Stomach (tissue), 9 donors: ENCODE results near the gene USP36. TPM values are rescaled to one million over a fixed set of nuclear protein-coding genes. Genes with fewer than 3 reads are reported as not detected.
"Not testable (repeated sequence)": the region's sequence is repeated elsewhere in the genome, so short reads cannot be mapped to it uniquely, and the experiment has no call there.

Experiments used
- DNase-seq, 2 donors: peaks; one replicate each; pipeline versions ENCODE4 v3.0.0 to v3.0.0-alpha.2; 2013 to 2019
- H3K27ac ChIP-seq, 5 donors: fragments of 200-600 bp in 4 of 5; sonication (generic) in 4 of 5; one replicate each; pipeline ENCODE4 v1.5.1; 2013 to 2019; ENCODE audit warnings: mild to moderate bottlenecking in 1 of 5, moderate library complexity in 1 of 5
- H3K27me3 ChIP-seq, 3 donors: fragments of 200-600 bp; sonication (generic); one replicate each; pipeline ENCODE4 v1.5.1; 2017 to 2019; ENCODE audit warnings: mixed run types in 1 of 3
- H3K36me3 ChIP-seq, 4 donors: fragments of 200-600 bp; sonication (generic); 1 replicate in 3 of 4; 2 replicates in 1 of 4; pipeline ENCODE4 v1.5.1; 2016 to 2019
- H3K4me1 ChIP-seq, 4 donors: fragments of 200-600 bp; sonication (generic); one replicate each; pipeline ENCODE4 v1.5.1; 2016 to 2019
- H3K4me3 ChIP-seq, 4 donors: fragments of 200-600 bp; sonication (generic) in 3 of 4; one replicate each; pipeline ENCODE4 v1.5.1; 2016 to 2019; ENCODE audit warnings: mild to moderate bottlenecking in 1 of 4
- H3K9me3 ChIP-seq, 4 donors: fragments of 200-600 bp; sonication (generic); one replicate each; pipeline ENCODE4 v1.5.1; 2016 to 2019
- EP300 ChIP-seq: sonication (generic); formaldehyde crosslinking; IDR thresholded peaks from one replicate; pipeline ENCODE4 v1.6.1; 2017; ENCODE audit warnings: antibody characterized with exemption
- POLR2A ChIP-seq, 4 donors: fragments of 450-650 bp; IDR thresholded peaks; one replicate each; pipeline ENCODE4 v1.6.1; 2016; ENCODE audit warnings: antibody characterized with exemption in 4 of 4, control low read depth in 2 of 4, mild to moderate bottlenecking in 1 of 4, moderate library complexity in 1 of 4
- POLR2AphosphoS5 ChIP-seq, 3 donors: sonication (generic); formaldehyde crosslinking; IDR thresholded peaks; one replicate each; pipeline ENCODE4 v1.6.1; 2016; ENCODE audit warnings: antibody characterized with exemption in 3 of 3
- WGBS, 5 donors: extraction: QIAGEN DNeasy Blood & Tissue Kit in 3 of 5; methylation state at CpG; one replicate each; pipeline versions ENCODE4 v1.1.5 to v1.1.7; 2013 to 2018; 5-methylcytosine and 5-hydroxymethylcytosine counted together
- intact Hi-C: fragments of 100-400 bp; cut with DNase I; formaldehyde crosslinking; loops from one replicate; pipeline ENCODE4 v1.15.1; 2023; ENCODE audit warnings: low total_unique reads
- polyA plus RNA-seq, 3 donors: library from polyadenylated mRNA; stranded (reverse); fragments of 200-250 nt; gene quantifications; one replicate each; pipeline ENCODE4 v1.2.3, GENCODE V29; 2013
- total RNA-seq, 5 donors: library from RNA; depleted of rRNA; stranded (reverse); fragments of >200 nt; gene quantifications; one replicate each; pipeline versions ENCODE4 v1.1.0 to v1.2.3, GENCODE V29; 2014 to 2016
- TF ChIP-seq, protein P1 (sequence below), 7 experiments: fragments of 450-650 bp in 4 of 7; fragments of 200-600 bp in 3 of 7; sonication (generic) in 3 of 7; IDR thresholded peaks; one replicate each; pipeline ENCODE4 v1.5.1; 2016 to 2019; ENCODE audit warnings: antibody characterized with exemption in 7 of 7, control low read depth in 2 of 7, mild to moderate bottlenecking in 1 of 7
- donor health status: healthy with polysubstance abuse.
- donor health status: Bipolar disorder and iron deficiency.
- donor health status: healthy.

The USP36 gene
- total and polyA plus RNA-seq, 8 donors, result 14.2 to 106 (median 34.8) TPM

DNA sequence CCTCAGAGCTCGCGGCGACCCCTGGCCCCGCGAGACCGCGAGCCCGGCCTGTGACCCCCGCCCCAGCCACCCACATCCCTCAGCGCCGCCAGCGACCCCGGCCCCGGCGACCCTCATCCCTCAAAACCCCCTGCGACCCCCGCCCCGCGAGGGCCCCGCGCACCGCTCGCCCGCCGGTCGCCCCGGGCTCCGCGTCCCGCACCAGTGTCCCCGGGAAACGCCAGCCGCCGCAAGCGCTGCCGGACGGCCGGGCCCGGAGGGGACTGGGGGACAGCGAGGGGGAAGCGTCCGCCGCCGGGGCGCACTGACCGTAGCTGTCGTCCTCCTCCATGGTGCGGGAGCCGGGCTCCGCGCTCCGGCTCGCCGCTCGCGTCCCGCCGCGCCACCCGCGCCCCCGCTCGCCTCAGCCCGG lies 58.7 kb downstream of the USP36 start, which contains the start of gene CYTH1:
CYTH1 (minus strand) TSS at position 381 of the 412 bp plus-strand sequence; CDS start at position 331, 50 bp downstream.
- WGBS, 5 donors, result 0 to 1% (median 0%) methylated on average over 15 to 63 of the region's 64 CpGs
- Histone ChIP-seq H3K4me3 (peak within 1 kb of the TSS; percentile 88 to 100 (median 97)), H3K27ac (peak within 1 kb of the TSS; percentile 94 to 97 (median 95)), H3K4me1 (peaks cover 42 to 63% (median 51%) of the 10 kb centered on the region in 4 donors), H3K9me3 (no peaks in the 10 kb centered on the region), H3K27me3 (no peaks in the 10 kb centered on the region), H3K36me3 (no peaks in the 10 kb centered on the region)
- DNase-seq, result no peak
- intact Hi-C loops, result no loop called here
- TF ChIP-seq EP300, result no peak
- TF ChIP-seq, protein P1, sequence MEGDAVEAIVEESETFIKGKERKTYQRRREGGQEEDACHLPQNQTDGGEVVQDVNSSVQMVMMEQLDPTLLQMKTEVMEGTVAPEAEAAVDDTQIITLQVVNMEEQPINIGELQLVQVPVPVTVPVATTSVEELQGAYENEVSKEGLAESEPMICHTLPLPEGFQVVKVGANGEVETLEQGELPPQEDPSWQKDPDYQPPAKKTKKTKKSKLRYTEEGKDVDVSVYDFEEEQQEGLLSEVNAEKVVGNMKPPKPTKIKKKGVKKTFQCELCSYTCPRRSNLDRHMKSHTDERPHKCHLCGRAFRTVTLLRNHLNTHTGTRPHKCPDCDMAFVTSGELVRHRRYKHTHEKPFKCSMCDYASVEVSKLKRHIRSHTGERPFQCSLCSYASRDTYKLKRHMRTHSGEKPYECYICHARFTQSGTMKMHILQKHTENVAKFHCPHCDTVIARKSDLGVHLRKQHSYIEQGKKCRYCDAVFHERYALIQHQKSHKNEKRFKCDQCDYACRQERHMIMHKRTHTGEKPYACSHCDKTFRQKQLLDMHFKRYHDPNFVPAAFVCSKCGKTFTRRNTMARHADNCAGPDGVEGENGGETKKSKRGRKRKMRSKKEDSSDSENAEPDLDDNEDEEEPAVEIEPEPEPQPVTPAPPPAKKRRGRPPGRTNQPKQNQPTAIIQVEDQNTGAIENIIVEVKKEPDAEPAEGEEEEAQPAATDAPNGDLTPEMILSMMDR (IDR thresholded peaks at IDR 0.05), result no peak
- no peak for TF ChIP-seq POLR2A (IDR thresholded peaks at IDR 0.05)
- peak in 1 of 3 donors; percentile 35 for TF ChIP-seq POLR2AphosphoS5 (IDR thresholded peaks at IDR 0.05)

DNA sequence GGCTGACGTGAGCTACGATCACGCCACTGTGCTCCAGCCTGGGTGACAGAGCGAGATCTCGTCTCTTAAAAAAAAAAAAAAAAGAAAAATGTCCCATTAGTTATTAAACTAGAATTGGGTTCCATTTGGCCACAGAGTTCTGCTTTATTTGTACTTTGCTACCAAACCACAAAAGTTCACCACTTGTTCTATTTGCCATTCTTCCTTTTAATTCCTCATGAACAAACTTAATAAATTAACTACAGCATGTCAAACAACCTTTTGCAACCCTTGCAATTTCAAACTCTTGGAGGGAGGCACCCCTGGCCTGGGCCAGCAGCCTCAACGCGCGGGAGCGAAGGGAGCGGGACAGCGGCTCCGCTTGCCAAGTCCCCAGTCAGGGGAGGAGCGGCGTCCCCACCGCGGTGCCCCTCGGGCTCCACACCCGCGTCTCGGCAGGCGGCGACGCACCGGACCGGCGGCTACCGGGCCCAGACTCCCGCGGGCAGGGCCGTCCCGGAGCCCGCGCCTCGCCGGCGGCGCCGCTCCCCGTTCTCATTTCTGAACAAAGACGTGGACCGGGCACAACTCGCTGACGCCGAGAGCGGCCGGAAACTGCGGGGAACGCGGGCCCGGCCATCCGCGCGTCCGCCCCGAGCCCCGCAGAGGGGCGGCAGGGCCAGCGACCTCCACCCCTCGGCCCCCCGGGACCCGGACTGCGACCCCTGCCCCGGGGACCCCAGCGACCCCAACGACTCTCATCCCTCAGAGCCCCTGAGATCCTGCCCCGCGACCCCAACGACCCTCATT lies 59.3 kb downstream of the USP36 start:
- 1 to 4% (median 3%) methylated on average over 28 to 68 of the region's 68 CpGs for WGBS, 5 donors
- Histone ChIP-seq H3K27ac (peak overlapping the region; percentile 91 to 97 (median 94)), H3K36me3 (no peaks in the 10 kb centered on the region), H3K27me3 (no peaks in the 10 kb centered on the region), H3K4me3 (peak overlapping the region; percentile 88 to 100 (median 97)), H3K4me1 (peaks cover 42 to 66% (median 54%) of the 10 kb centered on the region in 4 donors), H3K9me3 (no peaks in the 10 kb centered on the region)
- TF ChIP-seq, protein P1 (IDR thresholded peaks at IDR 0.05), result no peak
- TF ChIP-seq POLR2AphosphoS5 (IDR thresholded peaks at IDR 0.05) (peak in 1 of 3 donors; percentile 16), POLR2A (IDR thresholded peaks at IDR 0.05) (no peak), EP300 (no peak)
- peak; percentile 45 to 79 for DNase-seq
- intact Hi-C loops, result no loop called here

DNA sequence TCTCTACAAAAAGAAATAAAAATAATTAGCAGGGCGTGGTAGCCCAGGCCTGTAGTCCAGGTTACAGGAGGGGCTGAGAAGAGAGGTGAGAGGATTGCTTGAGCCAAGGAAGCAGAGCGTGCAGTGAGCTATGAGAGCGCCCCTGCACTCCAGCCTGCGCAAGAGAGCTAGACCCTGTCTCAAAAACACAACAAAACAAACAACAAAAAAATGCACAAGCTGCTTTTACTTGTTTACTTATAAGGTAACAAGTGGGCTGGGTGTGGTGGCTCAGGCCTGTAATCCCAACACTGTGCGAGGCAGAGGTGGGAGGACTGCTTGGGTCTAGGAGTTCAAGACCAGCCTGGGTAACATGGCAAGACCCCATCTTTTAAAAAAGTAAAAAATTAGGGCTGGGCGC lies 60.3 kb downstream of the USP36 start:
- intact Hi-C loops, result no loop called here
- WGBS, 5 donors, result 71 to 88% (median 71%) methylated on average over 6 of the region's 6 CpGs
- DNase-seq, result no peak
- H3K27ac ChIP-seq, result peak overlapping the region; percentile 69 to 97 (median 94)
- H3K36me3 ChIP-seq, result no peaks in the 10 kb centered on the region
- H3K9me3 ChIP-seq, result no peaks in the 10 kb centered on the region
- no peaks in the 10 kb centered on the region for H3K27me3 ChIP-seq
- no peak for TF ChIP-seq POLR2A (IDR thresholded peaks at IDR 0.05)
- TF ChIP-seq EP300, result no peak
- TF ChIP-seq, protein P1 (IDR thresholded peaks at IDR 0.05), result no peak
- TF ChIP-seq POLR2AphosphoS5 (IDR thresholded peaks at IDR 0.05), result no peak
- peak overlapping the region; percentile 88 to 100 (median 97) for H3K4me3 ChIP-seq
- H3K4me1 ChIP-seq, result peaks cover 40 to 69% (median 55%) of the 10 kb centered on the region in 4 donors

DNA sequence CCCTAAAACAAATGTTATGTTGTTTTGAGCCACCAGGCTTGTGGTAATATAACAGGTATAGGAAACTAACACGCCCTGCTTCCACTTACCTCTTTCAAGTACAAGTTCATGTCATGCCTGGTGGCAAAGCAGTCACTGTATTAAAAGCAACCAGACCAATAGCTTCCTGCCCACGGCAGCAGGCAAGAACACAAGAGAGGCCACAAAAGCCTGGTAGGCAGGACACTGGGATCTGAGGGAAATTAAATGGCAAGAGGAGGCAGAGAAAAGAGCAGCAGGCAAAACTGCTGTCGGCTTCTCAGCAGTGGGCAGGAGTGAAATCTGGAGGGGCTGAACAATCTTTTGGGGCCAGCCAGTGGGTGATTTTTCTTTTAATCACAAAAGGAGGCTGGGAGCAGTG lies 60.8 kb downstream of the USP36 start:
- no peaks in the 10 kb centered on the region for H3K27me3 ChIP-seq
- H3K4me3 ChIP-seq, result peak overlapping the region in 3 of 4 donors; percentile 88 to 100 (median 95)
- no peaks in the 10 kb centered on the region for H3K9me3 ChIP-seq
- 21 to 34% (median 28%) methylated on average over 3 of the region's 3 CpGs for WGBS, 5 donors
- TF ChIP-seq POLR2AphosphoS5 (IDR thresholded peaks at IDR 0.05) (peak in 2 of 3 donors; percentile 54 to 71), POLR2A (IDR thresholded peaks at IDR 0.05) (peak in 1 of 4 donors; percentile 16), EP300 (no peak)
- TF ChIP-seq, protein P1 (IDR thresholded peaks at IDR 0.05), result peak in 1 of 7 experiments; percentile 8
- H3K4me1 ChIP-seq, result peaks cover 36 to 69% (median 52%) of the 10 kb centered on the region in 4 donors
- H3K36me3 ChIP-seq, result no peaks in the 10 kb centered on the region
- peak overlapping the region; percentile 69 to 97 (median 94) for H3K27ac ChIP-seq
- peak in 1 of 2 donors; percentile 68 for DNase-seq
- intact Hi-C loops, result no loop called here

DNA sequence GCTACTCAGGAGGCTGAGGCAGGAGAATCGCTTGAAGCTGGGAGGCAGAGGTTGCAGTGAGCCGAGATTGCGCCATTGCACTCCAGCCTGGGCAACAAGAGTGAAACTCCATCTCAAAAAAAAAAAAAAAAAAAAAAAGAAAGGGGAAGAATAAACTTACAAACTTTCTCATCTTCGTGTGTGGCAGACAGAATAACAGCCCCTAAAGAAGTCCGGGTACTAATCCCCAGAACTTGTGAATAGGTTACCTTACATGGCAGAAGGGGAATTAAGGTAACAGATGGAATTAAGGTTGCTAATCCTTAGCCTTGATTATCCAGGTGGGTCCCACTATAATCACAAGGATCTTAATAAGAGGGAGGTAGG lies 61.3 kb downstream of the USP36 start:
- H3K36me3 ChIP-seq, intact Hi-C loops, H3K27me3 ChIP-seq, DNase-seq, H3K9me3 ChIP-seq: not testable (repeated sequence)
- Histone ChIP-seq H3K4me3 (peak overlapping the region in 1 of 4 donors; percentile 88), H3K27ac (peak overlapping the region in 4 of 5 donors; percentile 91 to 97 (median 94)), H3K4me1 (peaks cover 35 to 69% (median 51%) of the 10 kb centered on the region in 4 donors)
- WGBS, 5 donors, result 68 to 82% (median 75%) methylated on average over 5 of the region's 5 CpGs
